ENCODE measurements around the gene SPATA6.
"Not testable (repeated sequence)": the region's sequence is repeated elsewhere in the genome, so short reads cannot be mapped to it uniquely, and the experiment has no call there.

SPATA6 gene

DNA sequence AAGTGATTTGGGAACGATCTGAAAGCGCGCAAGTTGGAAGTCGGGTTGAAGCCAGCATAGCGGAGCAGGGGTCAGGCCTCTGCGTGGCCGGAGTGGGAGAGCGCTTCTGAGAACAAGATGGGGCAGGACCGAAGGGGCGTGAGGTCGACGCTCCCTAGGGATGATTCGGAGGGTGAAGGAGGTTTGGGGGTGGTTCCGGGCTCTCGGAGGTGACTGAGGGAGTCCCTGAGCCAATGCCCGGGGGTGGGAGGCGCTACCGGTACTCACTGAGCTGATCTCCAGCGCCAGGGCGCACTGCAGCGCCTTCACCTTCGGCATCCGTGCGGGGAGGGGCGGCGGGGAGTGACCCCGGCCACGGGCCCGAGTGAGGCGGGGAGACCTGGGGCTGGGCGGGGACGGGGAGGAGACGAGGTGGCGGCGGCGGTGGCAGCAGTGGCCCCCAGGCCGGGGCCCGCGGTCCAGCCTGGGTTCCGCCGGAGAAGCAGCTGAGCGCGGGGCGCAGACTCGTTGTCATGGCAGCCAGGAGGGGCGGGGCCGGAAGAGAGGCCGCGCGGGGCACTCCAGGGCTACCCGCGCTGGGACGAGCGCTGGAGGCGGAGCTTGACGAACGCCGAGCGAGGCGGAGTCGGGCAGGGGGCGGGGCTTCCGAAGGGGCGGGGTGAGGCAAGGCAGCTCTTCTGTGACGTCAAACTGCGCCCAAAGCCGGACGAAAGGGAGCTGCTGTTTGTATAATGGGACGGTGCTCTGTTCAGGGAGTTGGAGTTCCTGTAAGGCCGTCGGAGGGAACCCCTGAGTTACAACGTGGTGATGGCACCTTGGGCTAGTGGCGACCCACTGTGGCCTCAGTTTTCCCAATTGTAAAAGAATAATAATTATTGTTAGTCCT is at the start of gene SPATA6:
Gene SPATA6, minus strand, starts transcription at position 514 of the 886 bp plus-strand sequence. Its CDS starts 196 bp downstream, at position 318.
- peaks cover 3 to 27% (median 19%) of the 10 kb centered on the region in 4 donors for H3K4me1 ChIP-seq
- intact Hi-C loops (cut with DNase I; ENCODE audit: low total_unique reads) = no loop called here
- H3K36me3 ChIP-seq = no peaks in the 10 kb centered on the region
- TF ChIP-seq, protein P1, sequence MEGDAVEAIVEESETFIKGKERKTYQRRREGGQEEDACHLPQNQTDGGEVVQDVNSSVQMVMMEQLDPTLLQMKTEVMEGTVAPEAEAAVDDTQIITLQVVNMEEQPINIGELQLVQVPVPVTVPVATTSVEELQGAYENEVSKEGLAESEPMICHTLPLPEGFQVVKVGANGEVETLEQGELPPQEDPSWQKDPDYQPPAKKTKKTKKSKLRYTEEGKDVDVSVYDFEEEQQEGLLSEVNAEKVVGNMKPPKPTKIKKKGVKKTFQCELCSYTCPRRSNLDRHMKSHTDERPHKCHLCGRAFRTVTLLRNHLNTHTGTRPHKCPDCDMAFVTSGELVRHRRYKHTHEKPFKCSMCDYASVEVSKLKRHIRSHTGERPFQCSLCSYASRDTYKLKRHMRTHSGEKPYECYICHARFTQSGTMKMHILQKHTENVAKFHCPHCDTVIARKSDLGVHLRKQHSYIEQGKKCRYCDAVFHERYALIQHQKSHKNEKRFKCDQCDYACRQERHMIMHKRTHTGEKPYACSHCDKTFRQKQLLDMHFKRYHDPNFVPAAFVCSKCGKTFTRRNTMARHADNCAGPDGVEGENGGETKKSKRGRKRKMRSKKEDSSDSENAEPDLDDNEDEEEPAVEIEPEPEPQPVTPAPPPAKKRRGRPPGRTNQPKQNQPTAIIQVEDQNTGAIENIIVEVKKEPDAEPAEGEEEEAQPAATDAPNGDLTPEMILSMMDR (IDR thresholded peaks at IDR 0.05) = no peak
- no peaks in the 10 kb centered on the region for H3K27me3 ChIP-seq
- peak within 1 kb of the TSS; percentile 88 to 92 for H3K27ac ChIP-seq
- peak within 1 kb of the TSS; percentile 76 to 88 for H3K4me3 ChIP-seq
- no peaks in the 10 kb centered on the region for H3K9me3 ChIP-seq
- peak; percentile 96 to 99 for DNase-seq

DNA sequence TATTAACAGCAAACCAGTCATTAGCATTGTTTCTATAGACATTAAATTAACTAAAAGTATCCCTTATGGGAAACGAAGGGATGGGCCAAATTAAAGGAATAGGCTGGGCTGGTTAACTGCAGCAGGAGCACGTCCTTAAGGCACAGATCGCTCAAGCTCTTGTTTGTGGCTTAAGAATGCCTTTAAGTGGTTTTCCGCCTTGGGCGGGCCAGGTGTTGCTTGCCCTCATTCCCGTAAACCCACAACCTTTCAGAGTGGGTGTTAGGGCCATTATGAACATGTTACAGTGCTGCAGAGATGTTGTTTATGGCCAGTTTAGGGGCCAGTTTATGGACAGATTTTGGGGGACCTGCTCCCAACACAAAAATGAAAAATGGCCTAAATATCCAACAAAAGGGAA is 47.9 kb upstream of the SPATA6 start:
- H3K9me3 ChIP-seq; H3K27me3 ChIP-seq; H3K4me1 ChIP-seq; DNase-seq; H3K4me3 ChIP-seq; H3K27ac ChIP-seq; H3K36me3 ChIP-seq; intact Hi-C loops (cut with DNase I; ENCODE audit: low total_unique reads): not testable (repeated sequence)

DNA sequence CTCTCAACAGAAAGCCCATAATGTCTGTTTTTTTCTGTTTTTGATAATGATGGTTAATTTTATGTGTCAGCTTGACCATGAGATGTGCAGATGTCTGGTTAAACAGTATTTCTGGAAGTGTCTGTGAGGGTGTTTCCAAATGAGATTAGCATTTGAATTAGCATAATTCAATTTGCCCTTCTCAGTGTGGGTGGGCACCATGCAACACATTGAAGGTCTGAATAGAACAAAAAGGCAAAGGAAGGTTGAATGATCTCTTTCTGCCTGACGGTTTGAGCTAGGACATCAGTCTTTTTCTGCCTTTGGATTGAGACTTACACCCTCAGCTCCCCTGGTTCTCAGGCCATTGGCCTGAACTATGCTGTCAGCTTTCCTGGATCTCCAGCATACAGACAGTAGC is 34.9 kb upstream of the SPATA6 start:
- H3K27ac ChIP-seq = no peak overlapping the region
- no peak overlapping the region for H3K4me3 ChIP-seq
- intact Hi-C loops (cut with DNase I; ENCODE audit: low total_unique reads) = no loop called here
- H3K27me3 ChIP-seq = no peaks in the 10 kb centered on the region
- no peaks in the 10 kb centered on the region for H3K9me3 ChIP-seq
- no peaks in the 10 kb centered on the region for H3K36me3 ChIP-seq
- TF ChIP-seq, protein P1 (IDR thresholded peaks at IDR 0.05) = no peak
- no peaks in the 10 kb centered on the region for H3K4me1 ChIP-seq
- no peak for DNase-seq

DNA sequence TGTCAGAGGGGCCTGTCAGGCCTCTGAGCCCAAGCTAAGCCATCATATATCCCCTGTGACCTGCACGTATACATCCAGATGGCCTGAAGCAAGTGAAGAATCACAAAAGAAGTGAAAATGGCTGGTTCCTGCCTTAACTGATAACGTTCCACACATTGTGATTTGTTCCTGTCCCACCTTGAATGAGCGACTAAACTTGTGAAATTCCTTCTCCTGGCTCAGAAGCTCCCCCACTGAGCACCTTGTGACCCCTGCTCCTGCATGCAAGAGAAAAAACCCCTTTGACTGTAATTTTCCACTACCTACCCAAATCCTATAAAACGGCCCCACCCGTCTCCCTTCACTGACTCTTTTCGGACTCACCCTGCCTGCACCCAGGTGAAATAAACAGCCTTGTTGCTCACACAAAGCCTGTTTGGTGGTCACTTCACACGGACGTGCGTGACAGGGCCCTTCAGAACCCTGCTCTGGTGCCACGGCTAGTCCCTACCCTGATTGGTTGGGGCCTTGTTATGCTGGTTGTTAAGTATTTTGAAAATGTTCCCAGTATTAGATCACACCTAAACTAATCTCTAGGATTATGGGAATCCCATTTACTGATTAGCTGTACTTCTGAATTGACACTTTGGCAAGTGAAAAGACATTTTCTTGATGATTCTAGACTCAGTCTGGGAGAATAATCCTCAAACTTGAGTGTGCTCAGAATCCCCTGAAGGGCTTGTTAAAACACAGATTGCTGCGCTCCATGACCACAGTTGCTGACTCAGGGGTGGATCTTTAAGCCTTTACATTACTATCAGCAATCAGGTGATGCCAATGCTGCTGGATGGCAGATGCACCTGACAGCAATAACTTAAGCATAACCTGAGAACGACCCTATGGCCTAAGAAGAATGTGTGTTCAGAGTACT is 28.8 kb upstream of the SPATA6 start:
- Histone ChIP-seq H3K4me3 (no peak overlapping the region), H3K9me3 (no peaks in the 10 kb centered on the region), H3K27ac (no peak overlapping the region), H3K27me3 (no peaks in the 10 kb centered on the region), H3K36me3 (no peaks in the 10 kb centered on the region), H3K4me1 (peaks cover 0 to 7% (median 0%) of the 10 kb centered on the region in 4 donors)
- no peak for DNase-seq
- TF ChIP-seq, protein P1 (IDR thresholded peaks at IDR 0.05) = no peak
- intact Hi-C loops (cut with DNase I; ENCODE audit: low total_unique reads) = no loop called here

DNA sequence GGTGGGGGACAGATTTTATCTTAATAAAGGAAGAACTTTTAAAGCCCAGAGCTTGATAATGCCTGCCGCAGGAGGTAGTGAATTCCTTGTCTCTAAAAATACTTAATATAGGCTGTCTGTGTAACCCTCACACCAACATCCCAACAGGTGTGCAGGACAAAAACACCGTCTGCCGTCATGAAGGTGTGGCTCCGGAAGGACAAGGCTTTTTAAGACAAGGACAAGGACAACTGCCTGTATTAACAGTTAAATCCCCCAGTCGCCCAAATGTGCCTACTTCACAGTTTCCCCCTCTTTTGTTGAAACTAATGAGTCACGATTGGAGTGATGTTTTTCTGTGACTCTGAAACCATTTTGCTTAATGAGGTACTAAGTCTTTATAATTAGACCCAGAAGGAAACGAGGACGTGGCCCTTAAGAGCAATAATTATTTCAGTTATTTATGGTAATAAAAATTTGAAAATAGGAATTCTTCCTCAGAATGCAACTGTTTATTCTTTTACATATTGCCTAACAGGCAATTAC is 27.3 kb upstream of the SPATA6 start:
- no peak overlapping the region for H3K4me3 ChIP-seq
- TF ChIP-seq, protein P1 (IDR thresholded peaks at IDR 0.05) = no peak
- H3K27me3 ChIP-seq = no peaks in the 10 kb centered on the region

More for the DNA sequence above, 27.3 kb upstream of the SPATA6 start:
- no peak overlapping the region for H3K27ac ChIP-seq
- no peaks in the 10 kb centered on the region for H3K9me3 ChIP-seq
- no peaks in the 10 kb centered on the region for H3K36me3 ChIP-seq
- peaks cover 0 to 12% (median 5%) of the 10 kb centered on the region in 4 donors for H3K4me1 ChIP-seq
- no peak for DNase-seq
- intact Hi-C loops (cut with DNase I; ENCODE audit: low total_unique reads) = loop anchor here (2.0 to 10.0 kb wide), 2 partner anchors 144 to 388 kb away; no protein-coding TSS in a partner anchor

All from tibial artery (tissue), 4 donors.